Germinal center (tissue), 1 donor: ENCODE data around the gene MRC2.

Experiments
- DNase-seq: peaks from one replicate; pipeline ENCODE4 v3.0.0; 2012; ENCODE audit warnings: mixed read lengths, low spot score

Gene MRC2

GRCh38 chr17:62631936-62632924 is 4.8 kb downstream of the MRC2 start:
- no peak for DNase-seq

- DNase-seq: no peak
These were observed 10.3 kb downstream of the MRC2 start for GRCh38 chr17:62637809-62638208.

- DNase-seq: no peak
These were observed 13.7 kb downstream of the MRC2 start for GRCh38 chr17:62641153-62641552.

DNA sequence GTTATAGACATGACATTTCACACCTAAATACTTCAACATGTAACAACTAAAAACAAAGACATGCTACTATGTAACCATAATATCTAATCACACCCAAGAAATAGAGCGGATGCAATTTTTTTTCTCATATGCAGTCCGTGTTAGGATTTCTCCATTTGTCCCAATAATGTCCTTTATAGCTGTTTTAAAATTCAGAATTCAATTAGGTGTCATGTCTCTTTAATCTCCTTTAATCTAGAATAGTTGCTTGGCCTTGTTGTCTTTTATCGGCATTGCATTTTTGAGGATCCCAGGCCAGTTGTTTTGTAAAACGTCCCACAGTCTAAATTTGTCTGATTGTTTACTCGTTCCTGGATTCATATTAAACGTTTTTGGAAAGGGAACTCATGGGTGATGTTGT is 14.5 kb downstream of the MRC2 start:
- no peak for DNase-seq

GRCh38 chr17:62643496-62643895 is 16.0 kb downstream of the MRC2 start:
- DNase-seq: no peak

GRCh38 chr17:62644487-62645173 is 17.2 kb downstream of the MRC2 start:
- DNase-seq: no peak

- no peak for DNase-seq
These were observed 20.9 kb downstream of the MRC2 start for GRCh38 chr17:62648251-62648955.

- DNase-seq: no peak
These were observed 21.5 kb downstream of the MRC2 start for GRCh38 chr17:62648956-62649294.

GRCh38 chr17:62649570-62649969 is 22.1 kb downstream of the MRC2 start:
- DNase-seq: no peak

GRCh38 chr17:62650587-62650986 is 23.1 kb downstream of the MRC2 start:
- no peak for DNase-seq

DNA sequence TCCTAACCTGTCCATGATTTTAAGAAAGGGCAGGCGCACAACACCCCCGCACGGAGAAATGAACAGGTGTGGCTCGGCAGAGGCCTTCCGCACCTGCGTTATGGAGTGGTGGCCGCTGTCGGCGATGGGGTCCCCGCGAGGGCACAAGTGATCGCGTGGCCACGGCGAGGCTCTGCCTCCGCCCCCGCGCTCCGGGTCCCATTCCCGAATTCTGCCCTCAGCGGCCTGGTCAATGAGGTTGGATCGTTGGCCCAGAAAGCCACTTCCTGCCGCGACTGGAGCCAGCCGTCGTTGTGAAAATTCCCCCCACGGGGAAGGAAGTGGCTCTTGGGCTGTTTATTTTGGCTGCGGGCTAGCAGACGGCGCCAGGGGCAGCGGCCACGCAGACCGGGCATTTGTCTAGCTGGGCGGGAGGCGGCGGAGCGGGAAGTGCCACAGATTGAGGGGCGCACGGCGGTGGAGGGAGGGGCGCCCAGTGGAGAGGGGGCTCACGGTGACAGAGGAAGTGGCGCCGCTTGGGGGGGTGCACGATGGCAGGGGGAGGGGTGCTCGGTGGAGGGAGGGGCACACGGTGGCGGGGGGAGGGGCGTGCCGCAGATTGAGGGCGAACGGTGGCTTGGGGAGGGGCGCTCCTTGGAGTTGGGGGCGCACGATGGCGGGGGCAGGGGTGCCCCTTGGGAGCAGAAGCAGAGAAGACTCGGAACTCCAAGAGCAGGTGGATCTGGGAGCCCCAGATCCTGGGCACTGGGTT is 25.0 kb downstream of the MRC2 start:
- DNase-seq: peak; percentile 30

DNA sequence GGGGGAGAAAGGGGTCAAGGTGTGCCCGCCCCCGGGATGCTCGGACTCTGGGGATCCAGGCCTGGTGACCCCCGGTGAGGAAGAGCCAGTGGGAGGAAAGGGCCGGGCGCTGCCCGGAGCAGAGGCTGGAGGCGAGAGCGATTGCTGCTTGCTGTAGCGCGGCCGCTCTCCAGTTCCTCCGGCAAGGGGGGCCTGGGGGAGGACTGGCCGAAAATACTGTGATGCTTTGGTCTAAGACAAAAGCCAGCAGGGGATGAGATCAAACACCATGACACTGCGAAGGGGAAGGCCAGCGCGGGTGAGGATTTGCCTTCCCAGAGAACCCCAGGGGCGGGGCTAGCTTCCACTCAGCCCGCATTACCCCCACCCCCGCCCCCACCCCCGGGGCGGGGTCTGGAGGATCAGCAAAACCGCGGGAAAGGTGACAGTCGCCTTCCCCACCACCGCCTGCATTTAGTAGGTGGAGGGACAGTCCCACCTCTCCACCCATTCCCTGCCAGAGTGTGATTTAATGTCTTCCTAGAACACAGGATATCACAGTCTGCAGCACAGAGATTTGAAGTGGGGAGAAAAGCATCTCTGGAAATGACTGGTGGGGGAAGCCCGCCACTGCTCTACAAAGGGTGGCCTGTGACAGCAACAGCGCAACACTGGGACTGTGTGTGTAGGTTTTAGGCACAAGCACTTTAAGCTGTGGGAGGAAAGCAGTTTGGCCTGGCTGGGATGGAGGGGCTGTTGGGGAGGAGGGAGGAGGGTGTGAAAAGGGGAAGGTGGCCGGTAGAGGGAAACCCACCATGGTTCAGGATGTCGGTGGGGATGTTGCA is 25.7 kb downstream of the MRC2 start:
- peak; percentile 60 for DNase-seq

GRCh38 chr17:62653826-62654761 is 26.6 kb downstream of the MRC2 start:
- DNase-seq: no peak

GRCh38 chr17:62655656-62656055 is 28.2 kb downstream of the MRC2 start:
- DNase-seq: no peak

DNA sequence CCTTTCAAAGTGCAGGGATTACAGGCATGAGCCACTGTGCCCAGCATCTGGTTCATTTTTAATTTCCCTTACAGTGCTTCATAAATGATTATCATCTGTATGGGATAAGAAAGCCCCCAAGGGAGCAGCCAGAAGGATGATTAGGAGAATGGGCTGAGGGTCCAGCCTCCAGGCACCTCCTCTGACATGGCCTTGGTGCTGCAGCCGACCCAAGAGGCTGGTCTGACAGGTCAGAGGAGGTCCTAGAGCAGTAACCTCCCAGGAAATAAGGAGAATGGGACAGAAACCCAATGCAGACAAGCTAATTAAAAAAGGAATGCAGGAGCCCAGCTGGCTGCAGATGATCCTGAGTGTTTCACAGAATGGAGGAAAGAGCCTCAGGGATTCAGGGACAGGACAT is 29.0 kb downstream of the MRC2 start:
- no peak for DNase-seq

- no peak for DNase-seq
These were observed 29.7 kb downstream of the MRC2 start for GRCh38 chr17:62657145-62657665.

DNA sequence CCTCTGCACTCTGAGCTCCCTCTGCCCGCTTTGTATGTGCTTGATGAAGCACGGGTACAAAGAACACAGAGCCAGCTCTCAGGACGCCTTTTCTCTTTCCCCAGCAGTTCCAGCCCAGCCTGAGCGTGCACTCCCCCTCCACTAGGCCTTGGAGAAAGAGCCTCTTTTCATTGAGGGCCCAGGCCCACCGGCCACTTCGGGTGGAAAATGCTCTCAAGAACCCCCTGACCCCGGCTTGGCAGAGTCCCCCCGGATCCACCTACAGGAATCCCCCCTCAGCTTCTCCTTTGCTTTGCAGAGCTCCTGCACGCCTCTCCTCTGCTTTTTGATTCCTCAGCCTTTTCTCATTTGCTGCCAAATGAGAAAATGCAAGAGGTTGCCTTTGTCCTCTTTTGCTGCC is 30.2 kb downstream of the MRC2 start:
- no peak for DNase-seq

- no peak for DNase-seq
These were observed 30.9 kb downstream of the MRC2 start for GRCh38 chr17:62658136-62658920.

DNA sequence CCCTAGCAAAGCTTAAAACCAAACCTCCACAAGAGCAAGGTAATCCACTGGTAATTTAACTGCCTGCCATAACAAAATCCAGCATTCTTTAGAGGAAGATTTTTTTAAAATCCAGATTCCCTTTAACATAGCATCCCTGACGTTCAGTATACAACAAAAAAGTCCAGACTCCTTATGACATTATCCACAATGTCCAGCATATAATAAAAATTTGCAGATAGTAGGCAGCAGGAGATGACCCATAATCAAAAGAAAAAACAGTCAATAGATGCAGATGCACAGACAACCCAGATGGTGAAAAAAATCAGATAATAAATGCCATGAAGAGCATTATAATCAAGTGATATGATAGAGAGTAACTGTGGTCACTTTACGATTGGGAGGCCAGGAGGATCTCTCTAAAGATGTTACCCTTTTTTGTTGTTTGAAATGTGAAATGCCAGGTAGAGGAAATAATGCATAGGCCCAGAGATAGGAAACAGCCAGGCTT is 33.2 kb downstream of the MRC2 start:
- DNase-seq: no peak
